CD4-positive, alpha-beta memory T cell (primary cell): ENCODE data around the gene OR56A5. TPM values are rescaled to one million over a fixed set of nuclear protein-coding genes. Genes with fewer than 3 reads are reported as not detected.
A peak's percentile ranks its signal among the peaks of the same experiment; 100 is the strongest.

Experiments used
- CTCF ChIA-PET: fragments of 350-600 bp; sonication (Branson Sonifier 250); formaldehyde crosslinking; loops from one replicate; lab custom pipeline; 2021; ENCODE audit warnings: inconsistent platforms; ENCODE audit not compliant: partially characterized antibody; lab: Charles Lee
- POLR2A ChIA-PET: fragments of 350-600 bp; sonication (Branson Sonifier 250); formaldehyde crosslinking; loops from one replicate; lab custom pipeline; 2021; ENCODE audit not compliant: partially characterized antibody; lab: Charles Lee
- DNase-seq, 5 donors: peaks; one replicate each; pipeline versions ENCODE4 v3.0.0 to v3.0.0-alpha.2; 2020 to 2022; ENCODE audit warnings: mixed read lengths in 1 of 5
- H3K27ac ChIP-seq: one replicate; pipeline ENCODE4 v1.7.0; 2013; ENCODE audit warnings: low read depth, low read length
- H3K27me3 ChIP-seq: 2 replicates; pipeline ENCODE4 v1.7.0; 2013; ENCODE audit warnings: mild to moderate bottlenecking, low read length, moderate library complexity; ENCODE audit not compliant: insufficient read depth
- H3K36me3 ChIP-seq: 2 replicates; pipeline ENCODE4 v1.7.0; 2013; ENCODE audit warnings: mild to moderate bottlenecking, low read length, moderate library complexity; ENCODE audit not compliant: insufficient read depth
- H3K4me1 ChIP-seq: 2 replicates; pipeline ENCODE4 v1.7.0; 2013; ENCODE audit warnings: mild to moderate bottlenecking, low read length, moderate library complexity; ENCODE audit not compliant: insufficient read depth
- H3K4me3 ChIP-seq, 2 donors: one replicate each; pipeline ENCODE4 v1.7.0; 2013; ENCODE audit warnings: low read length in 2 of 2, mild to moderate bottlenecking in 1 of 2
- H3K9me3 ChIP-seq, 2 donors: one replicate each; pipeline ENCODE4 v1.7.0; 2013; ENCODE audit warnings: low read length in 2 of 2, control low read depth in 1 of 2; ENCODE audit not compliant: control insufficient read depth in 1 of 2
- H3K27ac Mint-ChIP-seq, 7 donors: one replicate each; pipeline ENCODE4 v1.8.0; 2020 to 2021; ENCODE audit warnings: mixed read lengths in 7 of 7, mild to moderate bottlenecking in 6 of 7, inconsistent platforms in 3 of 7, moderate library complexity in 3 of 7
- H3K27me3 Mint-ChIP-seq, 2 donors: one replicate each; pipeline ENCODE4 v1.8.0; 2020 to 2021; ENCODE audit warnings: mixed read lengths in 2 of 2
- H3K36me3 Mint-ChIP-seq, 2 donors: one replicate each; pipeline ENCODE4 v1.8.0; 2020 to 2021; ENCODE audit warnings: mixed read lengths in 2 of 2, inconsistent platforms in 1 of 2, mild to moderate bottlenecking in 1 of 2
- H3K4me1 Mint-ChIP-seq, 4 donors: one replicate each; pipeline ENCODE4 v1.8.0; 2020 to 2021; ENCODE audit warnings: mixed read lengths in 4 of 4, mild to moderate bottlenecking in 1 of 4
- H3K4me3 Mint-ChIP-seq, 8 donors: one replicate each; pipeline ENCODE4 v1.8.0; 2020 to 2021; ENCODE audit warnings: mixed read lengths in 8 of 8, mild to moderate bottlenecking in 7 of 8, moderate library complexity in 6 of 8, inconsistent platforms in 3 of 8
- H3K9me3 Mint-ChIP-seq, 8 donors: one replicate each; pipeline ENCODE4 v1.8.0; 2020 to 2021; ENCODE audit warnings: mixed read lengths in 8 of 8, mild to moderate bottlenecking in 5 of 8, inconsistent platforms in 3 of 8, moderate library complexity in 1 of 8
- intact Hi-C: fragments of 100-400 bp; cut with micrococcal nuclease; formaldehyde crosslinking; loops from one replicate; pipeline ENCODE4 v1.15.1; 2023
- polyA plus RNA-seq, 2 donors: library from polyadenylated mRNA; unstranded; fragments of 300-500 nt; fragmentation: Illumina TruSeq; gene quantifications; one replicate each; pipeline ENCODE4 v1.2.3, GENCODE V29; 2021
- total RNA-seq, 2 experiments: library from RNA; stranded (reverse); gene quantifications; one replicate each; pipeline ENCODE4 v1.2.3, GENCODE V29; 2021

Gene OR56A5
- total RNA-seq (not detected), polyA plus RNA-seq (not detected)

GRCh38 chr11:5968394-5968793 is at the start of gene OR56A5:
OR56A5 (minus strand) TSS chr11:5968494; CDS start chr11:5968494, 0 bp downstream.
- Mint-ChIP-seq H3K36me3 (no peaks in the 10 kb centered on the region), H3K4me3 (no peak within 1 kb of the TSS), H3K27ac (peak within 1 kb of the TSS in 1 of 7 donors; percentile 3), H3K4me1 (peaks cover 0 to 3% (median 1%) of the 10 kb centered on the region in 4 donors), H3K9me3 (peaks cover 0 to 15% (median 11%) of the 10 kb centered on the region in 8 donors), H3K27me3 (peaks cover 2 to 7% of the 10 kb centered on the region in 2 donors)
- Histone ChIP-seq H3K27me3 (no peaks in the 10 kb centered on the region), H3K4me1 (no peaks in the 10 kb centered on the region), H3K27ac (no peak within 1 kb of the TSS), H3K4me3 (no peak within 1 kb of the TSS), H3K9me3 (no peaks in the 10 kb centered on the region), H3K36me3 (no peaks in the 10 kb centered on the region)
- ChIA-PET POLR2A (no interaction called here), CTCF (no interaction called here)
- intact Hi-C loops, result no loop called here
- no peak for DNase-seq

GRCh38 chr11:6013042-6013441 is 44.7 kb upstream of the OR56A5 start:
- POLR2A ChIA-PET, result no interaction called here
- no peak for DNase-seq
- Histone ChIP-seq H3K36me3 (no peaks in the 10 kb centered on the region), H3K4me3 (no peak overlapping the region), H3K4me1 (no peaks in the 10 kb centered on the region), H3K27ac (no peak overlapping the region), H3K27me3 (no peaks in the 10 kb centered on the region), H3K9me3 (no peaks in the 10 kb centered on the region)
- H3K4me1 Mint-ChIP-seq, result no peaks in the 10 kb centered on the region
- intact Hi-C loops, result no loop called here
- CTCF ChIA-PET, result interaction anchor here (0.7 kb wide), 1 partner anchor 46 kb away, joined by 3 read pairs; no protein-coding TSS in a partner anchor
- H3K27ac Mint-ChIP-seq, result no peak overlapping the region
- peaks cover 1 to 27% (median 15%) of the 10 kb centered on the region in 8 donors for H3K9me3 Mint-ChIP-seq
- peaks cover 9 to 12% of the 10 kb centered on the region in 2 donors for H3K27me3 Mint-ChIP-seq
- H3K4me3 Mint-ChIP-seq, result no peak overlapping the region
- peaks cover 0 to 4% of the 10 kb centered on the region in 2 donors for H3K36me3 Mint-ChIP-seq

GRCh38 chr11:6012035-6012668 is 43.9 kb upstream of the OR56A5 start:
- no peaks in the 10 kb centered on the region for H3K27me3 ChIP-seq
- intact Hi-C loops, result no loop called here
- no peaks in the 10 kb centered on the region for H3K9me3 ChIP-seq
- Mint-ChIP-seq H3K4me3 (no peak overlapping the region), H3K27me3 (peaks cover 9 to 12% of the 10 kb centered on the region in 2 donors), H3K9me3 (peaks cover 1 to 23% (median 11%) of the 10 kb centered on the region in 8 donors), H3K36me3 (peaks cover 0 to 4% of the 10 kb centered on the region in 2 donors), H3K4me1 (no peaks in the 10 kb centered on the region), H3K27ac (no peak overlapping the region)
- H3K4me3 ChIP-seq, result no peak overlapping the region
- H3K4me1 ChIP-seq, result no peaks in the 10 kb centered on the region
- no peaks in the 10 kb centered on the region for H3K36me3 ChIP-seq
- POLR2A ChIA-PET, result no interaction called here
- CTCF ChIA-PET, result no interaction called here
- no peak overlapping the region for H3K27ac ChIP-seq
- DNase-seq, result no peak

GRCh38 chr11:6006846-6007245 is 38.6 kb upstream of the OR56A5 start, which contains the start of gene OR56A4:
OR56A4 (minus strand) TSS chr11:6006946; CDS start chr11:6002992, 3,954 bp downstream.
- H3K9me3 ChIP-seq, result no peaks in the 10 kb centered on the region
- H3K27ac ChIP-seq, result no peak within 1 kb of the TSS
- Mint-ChIP-seq H3K27ac (no peak within 1 kb of the TSS), H3K4me1 (no peaks in the 10 kb centered on the region), H3K27me3 (peaks cover 6% of the 10 kb centered on the region in 2 donors), H3K36me3 (no peaks in the 10 kb centered on the region), H3K9me3 (no peaks in the 10 kb centered on the region), H3K4me3 (no peak within 1 kb of the TSS)
- intact Hi-C loops, result no loop called here
- no peaks in the 10 kb centered on the region for H3K27me3 ChIP-seq
- POLR2A ChIA-PET, result no interaction called here
- no peaks in the 10 kb centered on the region for H3K4me1 ChIP-seq
- no peaks in the 10 kb centered on the region for H3K36me3 ChIP-seq
- CTCF ChIA-PET, result no interaction called here
- no peak within 1 kb of the TSS for H3K4me3 ChIP-seq
- no peak for DNase-seq

GRCh38 chr11:6006395-6006794 is 38.1 kb upstream of the OR56A5 start:
- ChIA-PET CTCF (no interaction called here), POLR2A (no interaction called here)
- Histone ChIP-seq H3K4me3 (no peak overlapping the region), H3K27ac (no peak overlapping the region), H3K4me1 (no peaks in the 10 kb centered on the region), H3K36me3 (no peaks in the 10 kb centered on the region), H3K9me3 (no peaks in the 10 kb centered on the region), H3K27me3 (no peaks in the 10 kb centered on the region)
- H3K4me3 Mint-ChIP-seq, result no peak overlapping the region
- H3K27ac Mint-ChIP-seq, result no peak overlapping the region
- no peak for DNase-seq
- H3K4me1 Mint-ChIP-seq, result no peaks in the 10 kb centered on the region
- peaks cover 4 to 6% of the 10 kb centered on the region in 2 donors for H3K27me3 Mint-ChIP-seq
- intact Hi-C loops, result no loop called here
- no peaks in the 10 kb centered on the region for H3K36me3 Mint-ChIP-seq
- H3K9me3 Mint-ChIP-seq, result no peaks in the 10 kb centered on the region

- H3K27ac ChIP-seq, result no peak overlapping the region
- ChIA-PET CTCF (no interaction called here), POLR2A (no interaction called here)
- Mint-ChIP-seq H3K36me3 (no peaks in the 10 kb centered on the region), H3K4me1 (no peaks in the 10 kb centered on the region), H3K27ac (peak overlapping the region in 1 of 7 donors; percentile 56), H3K9me3 (peaks cover 0 to 4% (median 0%) of the 10 kb centered on the region in 8 donors), H3K27me3 (peaks cover 5 to 6% of the 10 kb centered on the region in 2 donors), H3K4me3 (no peak overlapping the region)
- intact Hi-C loops, result no loop called here
- no peaks in the 10 kb centered on the region for H3K4me1 ChIP-seq
- H3K36me3 ChIP-seq, result no peaks in the 10 kb centered on the region
- H3K27me3 ChIP-seq, result no peaks in the 10 kb centered on the region
- H3K4me3 ChIP-seq, result no peak overlapping the region
- no peaks in the 10 kb centered on the region for H3K9me3 ChIP-seq
- no peak for DNase-seq
Measured at GRCh38 chr11:6002202-6002699, 34.0 kb upstream of the OR56A5 start.

GRCh38 chr11:5994791-5995190 is 26.5 kb upstream of the OR56A5 start:
- Histone ChIP-seq H3K27me3 (no peaks in the 10 kb centered on the region), H3K4me3 (no peak overlapping the region), H3K27ac (no peak overlapping the region), H3K9me3 (no peaks in the 10 kb centered on the region), H3K36me3 (no peaks in the 10 kb centered on the region), H3K4me1 (no peaks in the 10 kb centered on the region)
- Mint-ChIP-seq H3K27ac (no peak overlapping the region), H3K9me3 (peaks cover 0 to 3% (median 0%) of the 10 kb centered on the region in 8 donors), H3K4me1 (no peaks in the 10 kb centered on the region), H3K36me3 (no peaks in the 10 kb centered on the region), H3K4me3 (no peak overlapping the region), H3K27me3 (peaks cover 4 to 9% of the 10 kb centered on the region in 2 donors)
- CTCF ChIA-PET, result interaction anchor here (1.4 kb wide), 1 partner anchor 359 kb away, joined by 3 read pairs; no protein-coding TSS in a partner anchor
- no peak for DNase-seq
- intact Hi-C loops, result no loop called here
- POLR2A ChIA-PET, result no interaction called here
